ENCODE data around the gene TXNDC17.
"Not testable (repeated sequence)": the region's sequence is repeated elsewhere in the genome, so short reads cannot be mapped to it uniquely, and the experiment has no call there.

The TXNDC17 gene

GRCh38 chr17:6683730-6684459 is 43.0 kb downstream of the TXNDC17 start:
- Histone ChIP-seq H3K4me3 (ENCODE audit: low read depth, low read length) (no peak overlapping the region), H3K36me3 (ENCODE audit: insufficient read depth, low read length) (no peaks in the 10 kb centered on the region), H3K27me3 (ENCODE audit: insufficient read depth, low read length) (peaks cover 74% of the 10 kb centered on the region), H3K27ac (ENCODE audit: low read depth, low read length) (no peak overlapping the region), H2AFZ (ENCODE audit: low read length, unreplicated experiment) (no peak overlapping the region), H3K79me2 (ENCODE audit: control insufficient read depth, insufficient read depth, low read length, unreplicated experiment) (no peaks in the 10 kb centered on the region), H3K4me1 (ENCODE audit: control insufficient read depth, insufficient read depth, low read length, unreplicated experiment) (no peaks in the 10 kb centered on the region)

GRCh38 chr17:6684460-6684783 is 43.6 kb downstream of the TXNDC17 start:
- no peaks in the 10 kb centered on the region for H3K4me1 ChIP-seq (ENCODE audit: control insufficient read depth, insufficient read depth, low read length, unreplicated experiment)
- H3K4me3 ChIP-seq (ENCODE audit: low read depth, low read length): no peak overlapping the region
- no peak overlapping the region for H3K27ac ChIP-seq (ENCODE audit: low read depth, low read length)
- no peaks in the 10 kb centered on the region for H3K79me2 ChIP-seq (ENCODE audit: control insufficient read depth, insufficient read depth, low read length, unreplicated experiment)
- H3K36me3 ChIP-seq (ENCODE audit: insufficient read depth, low read length): no peaks in the 10 kb centered on the region
- peaks cover 75% of the 10 kb centered on the region for H3K27me3 ChIP-seq (ENCODE audit: insufficient read depth, low read length)
- H2AFZ ChIP-seq (ENCODE audit: low read length, unreplicated experiment): no peak overlapping the region

- Histone ChIP-seq H3K4me1 (ENCODE audit: control insufficient read depth, insufficient read depth, low read length, unreplicated experiment) (no peaks in the 10 kb centered on the region), H2AFZ (ENCODE audit: low read length, unreplicated experiment) (no peak overlapping the region), H3K4me3 (ENCODE audit: low read depth, low read length) (no peak overlapping the region), H3K27ac (ENCODE audit: low read depth, low read length) (no peak overlapping the region), H3K36me3 (ENCODE audit: insufficient read depth, low read length) (no peaks in the 10 kb centered on the region), H3K79me2 (ENCODE audit: control insufficient read depth, insufficient read depth, low read length, unreplicated experiment) (no peaks in the 10 kb centered on the region), H3K27me3 (ENCODE audit: insufficient read depth, low read length) (peaks cover 77% of the 10 kb centered on the region)
Measured at GRCh38 chr17:6684881-6685767, 44.3 kb downstream of the TXNDC17 start.

GRCh38 chr17:6686026-6686425 is 45.2 kb downstream of the TXNDC17 start:
- H2AFZ ChIP-seq (ENCODE audit: low read length, unreplicated experiment): no peak overlapping the region

GRCh38 chr17:6688944-6689343 is 48.1 kb downstream of the TXNDC17 start:
- Histone ChIP-seq H2AFZ (ENCODE audit: low read length, unreplicated experiment) (no peak overlapping the region), H3K79me2 (ENCODE audit: control insufficient read depth, insufficient read depth, low read length, unreplicated experiment) (no peaks in the 10 kb centered on the region), H3K27me3 (ENCODE audit: insufficient read depth, low read length) (peaks cover 90% of the 10 kb centered on the region), H3K4me1 (ENCODE audit: control insufficient read depth, insufficient read depth, low read length, unreplicated experiment) (no peaks in the 10 kb centered on the region), H3K4me3 (ENCODE audit: low read depth, low read length) (no peak overlapping the region), H3K36me3 (ENCODE audit: insufficient read depth, low read length) (no peaks in the 10 kb centered on the region), H3K27ac (ENCODE audit: low read depth, low read length) (no peak overlapping the region)

More at GRCh38 chr17:6686026-6686425, 45.2 kb downstream of the TXNDC17 start:
- Histone ChIP-seq H3K27me3 (ENCODE audit: insufficient read depth, low read length) (peaks cover 84% of the 10 kb centered on the region), H3K4me1 (ENCODE audit: control insufficient read depth, insufficient read depth, low read length, unreplicated experiment) (no peaks in the 10 kb centered on the region), H3K4me3 (ENCODE audit: low read depth, low read length) (no peak overlapping the region), H3K36me3 (ENCODE audit: insufficient read depth, low read length) (no peaks in the 10 kb centered on the region), H3K79me2 (ENCODE audit: control insufficient read depth, insufficient read depth, low read length, unreplicated experiment) (no peaks in the 10 kb centered on the region), H3K27ac (ENCODE audit: low read depth, low read length) (no peak overlapping the region)

- no peak overlapping the region for H2AFZ ChIP-seq (ENCODE audit: low read length, unreplicated experiment)
- H3K4me1 ChIP-seq (ENCODE audit: control insufficient read depth, insufficient read depth, low read length, unreplicated experiment): no peaks in the 10 kb centered on the region
- peaks cover 85% of the 10 kb centered on the region for H3K27me3 ChIP-seq (ENCODE audit: insufficient read depth, low read length)
- H3K4me3 ChIP-seq (ENCODE audit: low read depth, low read length): no peak overlapping the region
- H3K36me3 ChIP-seq (ENCODE audit: insufficient read depth, low read length): no peaks in the 10 kb centered on the region
- no peaks in the 10 kb centered on the region for H3K79me2 ChIP-seq (ENCODE audit: control insufficient read depth, insufficient read depth, low read length, unreplicated experiment)
- no peak overlapping the region for H3K27ac ChIP-seq (ENCODE audit: low read depth, low read length)
Measured at GRCh38 chr17:6690641-6691040, 49.8 kb downstream of the TXNDC17 start.

- H3K27ac ChIP-seq (ENCODE audit: low read depth, low read length): no peak overlapping the region
Measured at GRCh38 chr17:6691546-6691945, 50.7 kb downstream of the TXNDC17 start.

GRCh38 chr17:6691958-6692357 is 51.1 kb downstream of the TXNDC17 start:
- not testable (repeated sequence) for H3K79me2 ChIP-seq (ENCODE audit: control insufficient read depth, insufficient read depth, low read length, unreplicated experiment); H3K36me3 ChIP-seq (ENCODE audit: insufficient read depth, low read length); H2AFZ ChIP-seq (ENCODE audit: low read length, unreplicated experiment); H3K4me1 ChIP-seq (ENCODE audit: control insufficient read depth, insufficient read depth, low read length, unreplicated experiment); H3K4me3 ChIP-seq (ENCODE audit: low read depth, low read length); H3K27ac ChIP-seq (ENCODE audit: low read depth, low read length)
- peaks cover 80% of the 10 kb centered on the region for H3K27me3 ChIP-seq (ENCODE audit: insufficient read depth, low read length)

More at GRCh38 chr17:6691546-6691945, 50.7 kb downstream of the TXNDC17 start:
- H3K4me1 ChIP-seq (ENCODE audit: control insufficient read depth, insufficient read depth, low read length, unreplicated experiment): no peaks in the 10 kb centered on the region
- H3K27me3 ChIP-seq (ENCODE audit: insufficient read depth, low read length): peaks cover 84% of the 10 kb centered on the region
- no peak overlapping the region for H2AFZ ChIP-seq (ENCODE audit: low read length, unreplicated experiment)
- H3K36me3 ChIP-seq (ENCODE audit: insufficient read depth, low read length): no peaks in the 10 kb centered on the region
- no peak overlapping the region for H3K4me3 ChIP-seq (ENCODE audit: low read depth, low read length)
- H3K79me2 ChIP-seq (ENCODE audit: control insufficient read depth, insufficient read depth, low read length, unreplicated experiment): no peaks in the 10 kb centered on the region
